ENCODE measurements around the gene AKAP6. TPM values are rescaled to one million over a fixed set of nuclear protein-coding genes. Genes with fewer than 3 reads are reported as not detected.

AKAP6 gene
- total RNA-seq, 2 experiments from 2014 or later = 0.13 to 0.72 TPM

DNA sequence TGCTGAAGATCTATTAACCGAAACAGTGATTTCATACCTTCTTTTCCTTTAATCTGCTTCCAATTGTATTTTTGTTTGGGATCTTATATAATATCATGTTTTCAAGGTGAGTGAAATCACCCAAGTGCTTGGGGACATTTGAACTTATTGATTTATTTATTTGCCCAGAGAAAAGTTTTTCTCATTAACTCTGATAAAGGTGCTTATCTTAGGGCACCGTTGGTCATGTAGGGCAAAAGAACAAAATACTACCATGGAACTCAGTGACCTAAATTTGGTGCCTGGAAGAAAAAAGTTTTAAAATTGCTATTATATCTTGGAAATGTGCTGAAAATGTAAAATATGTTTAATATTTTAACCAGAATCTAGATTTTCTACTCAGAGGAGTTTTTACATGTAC is 402.2 kb downstream of the AKAP6 start:
- no peaks in the 10 kb centered on the region for H3K4me1 ChIP-seq (ENCODE audit: insufficient read depth, low read length, poor library complexity, severe bottlenecking)
- ChIA-PET CTCF (ENCODE audit: unreplicated experiment) (no interaction called here), POLR2A (no interaction called here)
- H3K4me2 ChIP-seq (ENCODE audit: low read length) = no peak overlapping the region
- no peak overlapping the region for H3K4me3 ChIP-seq (ENCODE audit: low read depth, low read length, poor library complexity, severe bottlenecking)
- no peak for TF ChIP-seq EZH2phosphoT487 (IDR thresholded peaks at IDR 0.05; ENCODE audit: borderline replicate concordance, low read depth, low read length)
- TF ChIP-seq, protein P1, sequence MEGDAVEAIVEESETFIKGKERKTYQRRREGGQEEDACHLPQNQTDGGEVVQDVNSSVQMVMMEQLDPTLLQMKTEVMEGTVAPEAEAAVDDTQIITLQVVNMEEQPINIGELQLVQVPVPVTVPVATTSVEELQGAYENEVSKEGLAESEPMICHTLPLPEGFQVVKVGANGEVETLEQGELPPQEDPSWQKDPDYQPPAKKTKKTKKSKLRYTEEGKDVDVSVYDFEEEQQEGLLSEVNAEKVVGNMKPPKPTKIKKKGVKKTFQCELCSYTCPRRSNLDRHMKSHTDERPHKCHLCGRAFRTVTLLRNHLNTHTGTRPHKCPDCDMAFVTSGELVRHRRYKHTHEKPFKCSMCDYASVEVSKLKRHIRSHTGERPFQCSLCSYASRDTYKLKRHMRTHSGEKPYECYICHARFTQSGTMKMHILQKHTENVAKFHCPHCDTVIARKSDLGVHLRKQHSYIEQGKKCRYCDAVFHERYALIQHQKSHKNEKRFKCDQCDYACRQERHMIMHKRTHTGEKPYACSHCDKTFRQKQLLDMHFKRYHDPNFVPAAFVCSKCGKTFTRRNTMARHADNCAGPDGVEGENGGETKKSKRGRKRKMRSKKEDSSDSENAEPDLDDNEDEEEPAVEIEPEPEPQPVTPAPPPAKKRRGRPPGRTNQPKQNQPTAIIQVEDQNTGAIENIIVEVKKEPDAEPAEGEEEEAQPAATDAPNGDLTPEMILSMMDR (conservative IDR thresholded peaks at IDR 0.05; ENCODE audit: low read length) = no peak
- H3K9me3 ChIP-seq (ENCODE audit: low read length) = no peaks in the 10 kb centered on the region
- no peaks in the 10 kb centered on the region for H3K9me2 ChIP-seq (ENCODE audit: insufficient read depth, low read length)
- intact Hi-C loops (cut with micrococcal nuclease; ENCODE audit: unreplicated experiment) = no loop called here
- no peak overlapping the region for H2AFZ ChIP-seq (ENCODE audit: low read length)
- no peak for DNase-seq (ENCODE audit: low spot score)
- H3K27ac ChIP-seq (ENCODE audit: low read depth, low read length, poor library complexity, severe bottlenecking) = no peak overlapping the region
- no peaks in the 10 kb centered on the region for H4K20me1 ChIP-seq (ENCODE audit: insufficient read depth, low read length)
- no peaks in the 10 kb centered on the region for H3K36me3 ChIP-seq (ENCODE audit: insufficient read depth, low read length)
- H3K79me2 ChIP-seq (ENCODE audit: insufficient read depth, low read depth, low read length) = no peaks in the 10 kb centered on the region
- BruUV-seq (replicated peaks) = no TSS peak

DNA sequence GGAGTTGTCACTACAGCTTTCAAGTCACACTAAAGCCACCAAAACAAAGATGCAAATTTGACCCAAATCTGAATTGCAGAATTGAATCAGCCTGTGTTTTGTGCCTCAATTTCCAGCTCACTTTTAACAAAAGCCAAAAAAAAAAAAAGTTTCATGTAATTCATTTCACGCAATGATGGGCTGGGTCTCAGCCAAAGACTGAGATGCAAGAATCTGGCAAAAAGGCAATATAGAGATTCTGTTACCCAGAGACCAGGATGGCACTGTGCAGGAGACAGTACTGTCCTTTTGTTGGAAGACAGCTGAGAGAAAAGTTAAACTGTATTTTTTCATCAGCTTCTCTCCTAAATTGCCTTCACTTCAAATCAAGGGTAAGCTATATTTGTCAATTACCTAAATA is 403.9 kb downstream of the AKAP6 start:
- H3K9me3 ChIP-seq (ENCODE audit: low read length) = no peaks in the 10 kb centered on the region
- TF ChIP-seq, protein P1 (conservative IDR thresholded peaks at IDR 0.05; ENCODE audit: low read length) = no peak
- TF ChIP-seq EZH2phosphoT487 (IDR thresholded peaks at IDR 0.05; ENCODE audit: borderline replicate concordance, low read depth, low read length) = no peak
- H3K27ac ChIP-seq (ENCODE audit: low read depth, low read length, poor library complexity, severe bottlenecking) = no peak overlapping the region
- CTCF ChIA-PET (ENCODE audit: unreplicated experiment) = no interaction called here
- H3K79me2 ChIP-seq (ENCODE audit: insufficient read depth, low read depth, low read length) = no peaks in the 10 kb centered on the region
- POLR2A ChIA-PET = interaction anchor here (0.6 to 0.7 kb wide), 2 partner anchors 84 to 178 kb away, joined by 3 read pairs; no protein-coding TSS in a partner anchor
- no peaks in the 10 kb centered on the region for H4K20me1 ChIP-seq (ENCODE audit: insufficient read depth, low read length)
- no peak overlapping the region for H3K4me2 ChIP-seq (ENCODE audit: low read length)
- intact Hi-C loops (cut with micrococcal nuclease; ENCODE audit: unreplicated experiment) = no loop called here
- no peak for DNase-seq (ENCODE audit: low spot score)
- H3K36me3 ChIP-seq (ENCODE audit: insufficient read depth, low read length) = no peaks in the 10 kb centered on the region
- no peaks in the 10 kb centered on the region for H3K4me1 ChIP-seq (ENCODE audit: insufficient read depth, low read length, poor library complexity, severe bottlenecking)
- H3K9me2 ChIP-seq (ENCODE audit: insufficient read depth, low read length) = no peaks in the 10 kb centered on the region
- no peak overlapping the region for H3K4me3 ChIP-seq (ENCODE audit: low read depth, low read length, poor library complexity, severe bottlenecking)
- BruUV-seq (replicated peaks) = no TSS peak
- H2AFZ ChIP-seq (ENCODE audit: low read length) = no peak overlapping the region

DNA sequence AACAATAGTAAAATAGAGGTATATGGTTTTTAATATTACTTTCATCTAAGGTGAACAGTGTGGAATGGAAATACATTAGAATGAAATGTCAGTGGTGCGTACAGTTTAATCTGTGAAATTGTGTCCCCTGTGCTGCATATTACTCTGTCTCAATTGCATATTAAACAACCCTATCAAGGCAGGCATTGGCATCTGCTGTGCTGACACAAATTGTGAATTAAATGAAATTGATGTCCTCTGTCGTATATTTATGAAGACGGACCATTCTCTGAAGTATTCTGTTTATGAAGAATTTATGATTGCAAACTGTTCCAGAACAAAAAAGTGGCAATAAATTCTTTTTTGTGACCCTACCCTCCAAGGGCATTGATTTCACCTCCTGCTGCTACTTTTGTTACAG is 405.2 kb downstream of the AKAP6 start:
- Histone ChIP-seq H3K36me3 (ENCODE audit: insufficient read depth, low read length) (no peaks in the 10 kb centered on the region), H3K27ac (ENCODE audit: low read depth, low read length, poor library complexity, severe bottlenecking) (no peak overlapping the region), H3K4me1 (ENCODE audit: insufficient read depth, low read length, poor library complexity, severe bottlenecking) (no peaks in the 10 kb centered on the region), H3K4me3 (ENCODE audit: low read depth, low read length, poor library complexity, severe bottlenecking) (no peak overlapping the region), H3K9me3 (ENCODE audit: low read length) (no peaks in the 10 kb centered on the region), H4K20me1 (ENCODE audit: insufficient read depth, low read length) (no peaks in the 10 kb centered on the region), H3K79me2 (ENCODE audit: insufficient read depth, low read depth, low read length) (no peaks in the 10 kb centered on the region), H2AFZ (ENCODE audit: low read length) (no peak overlapping the region), H3K9me2 (ENCODE audit: insufficient read depth, low read length) (no peaks in the 10 kb centered on the region), H3K4me2 (ENCODE audit: low read length) (no peak overlapping the region)
- intact Hi-C loops (cut with micrococcal nuclease; ENCODE audit: unreplicated experiment) = no loop called here
- DNase-seq (ENCODE audit: low spot score) = no peak
- ChIA-PET CTCF (ENCODE audit: unreplicated experiment) (no interaction called here), POLR2A (no interaction called here)
- no TSS peak for BruUV-seq (replicated peaks)
- TF ChIP-seq, protein P1 (conservative IDR thresholded peaks at IDR 0.05; ENCODE audit: low read length) = no peak
- no peak for TF ChIP-seq EZH2phosphoT487 (IDR thresholded peaks at IDR 0.05; ENCODE audit: borderline replicate concordance, low read depth, low read length)

Data from OCI-LY7 (cell line).